HG03575 (cell line): ENCODE data around the gene DOCK10.

Experiments
- ATAC-seq: cut with Tn5 transposase; IDR thresholded peaks from one replicate; pipeline ENCODE4 v1.9.1; 2021; ENCODE audit not compliant: unreplicated experiment, insufficient number of reproducible peaks, low FRiP score; ENCODE audit errors: extremely low read depth

Gene DOCK10

GRCh38 chr2:224776795-224777558 lies 265.3 kb downstream of the DOCK10 start:
- ATAC-seq = no peak

GRCh38 chr2:224775647-224776046 lies 266.6 kb downstream of the DOCK10 start:
- ATAC-seq = no peak

- ATAC-seq = no peak
Observed at GRCh38 chr2:224774735-224775134, 267.5 kb downstream of the DOCK10 start.

GRCh38 chr2:224772494-224772893 lies 269.8 kb downstream of the DOCK10 start:
- ATAC-seq = no peak

- ATAC-seq = no peak
Observed at GRCh38 chr2:224769489-224769888, 272.8 kb downstream of the DOCK10 start.

DNA sequence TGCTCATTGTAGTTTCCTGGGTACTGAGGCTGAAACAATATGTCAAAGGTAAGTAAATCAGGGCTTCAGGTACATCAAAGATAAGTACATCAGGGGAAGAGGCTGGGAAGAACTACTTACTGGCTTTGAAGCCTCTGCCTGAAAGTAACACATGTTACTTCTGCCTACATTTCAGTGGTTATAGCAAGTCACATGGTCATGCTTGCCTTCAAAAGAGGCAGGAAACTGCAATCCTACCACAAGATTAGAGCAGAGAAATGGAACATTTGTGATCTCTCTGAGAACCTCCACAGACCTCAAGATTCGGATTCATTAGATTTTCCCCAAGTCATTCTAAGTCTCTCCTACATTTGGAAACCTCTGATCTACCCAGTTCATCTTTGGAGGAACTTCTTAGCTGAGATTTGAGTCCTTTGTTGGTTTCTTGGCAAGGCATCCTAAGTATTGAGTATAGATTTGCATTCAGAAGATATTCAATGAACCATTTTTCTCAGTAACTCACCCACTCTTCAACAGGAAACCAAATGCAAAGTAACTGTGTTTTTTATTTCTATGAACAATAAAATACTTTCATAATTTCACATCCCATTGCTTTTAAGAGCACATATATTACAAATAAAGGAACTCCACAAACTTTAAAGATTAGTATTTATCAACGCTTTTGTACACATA lies 277.6 kb downstream of the DOCK10 start:
- ATAC-seq = no peak

- ATAC-seq = no peak
Observed at GRCh38 chr2:224757934-224758548, 284.2 kb downstream of the DOCK10 start.

GRCh38 chr2:224753743-224754540 lies 288.3 kb downstream of the DOCK10 start:
- ATAC-seq = no peak

- ATAC-seq = no peak
Observed at GRCh38 chr2:224751996-224752698, 290.1 kb downstream of the DOCK10 start.

- ATAC-seq = no peak
Observed at GRCh38 chr2:224749136-224749535, 293.1 kb downstream of the DOCK10 start.

GRCh38 chr2:224747765-224748164 lies 294.5 kb downstream of the DOCK10 start:
- no peak for ATAC-seq

DNA sequence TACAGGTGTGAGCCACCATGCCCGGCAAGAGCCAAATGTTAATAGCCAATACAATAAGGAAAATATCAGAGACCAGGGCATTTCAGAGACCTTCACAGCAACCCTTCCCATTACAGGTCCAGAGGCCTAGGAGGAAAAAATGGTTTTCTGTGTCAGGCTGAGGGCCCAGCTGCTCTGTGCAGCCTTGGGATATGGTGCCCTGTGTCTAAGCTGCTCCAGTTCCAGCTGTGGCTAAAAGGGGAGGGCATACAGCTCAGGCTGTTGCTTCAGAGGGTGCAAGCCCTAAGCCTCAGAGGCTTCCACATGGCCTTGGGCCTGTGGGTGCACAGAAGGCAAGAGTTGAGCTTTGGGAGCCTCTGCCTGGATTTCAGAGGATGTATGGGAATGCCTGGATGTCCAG lies 306.0 kb downstream of the DOCK10 start:
- no peak for ATAC-seq

DNA sequence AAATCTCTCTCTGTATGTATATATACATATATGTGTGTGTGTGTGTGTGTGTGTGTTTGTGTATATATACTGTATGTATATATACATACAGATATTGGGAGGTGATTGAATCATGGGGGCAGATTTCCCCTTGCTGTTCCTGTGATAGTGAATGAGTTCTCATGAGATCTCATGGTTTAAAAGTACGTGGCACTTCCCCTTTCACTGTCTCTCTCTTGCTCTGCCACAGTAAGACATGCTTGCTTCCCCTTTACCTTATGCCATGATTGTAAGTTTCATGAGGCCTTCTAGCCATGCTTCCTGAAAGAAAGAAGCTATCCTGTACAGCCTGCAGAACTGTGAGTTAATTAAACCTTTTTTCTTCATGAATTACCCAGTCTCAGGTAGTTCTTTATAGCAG lies 307.3 kb downstream of the DOCK10 start:
- no peak for ATAC-seq

DNA sequence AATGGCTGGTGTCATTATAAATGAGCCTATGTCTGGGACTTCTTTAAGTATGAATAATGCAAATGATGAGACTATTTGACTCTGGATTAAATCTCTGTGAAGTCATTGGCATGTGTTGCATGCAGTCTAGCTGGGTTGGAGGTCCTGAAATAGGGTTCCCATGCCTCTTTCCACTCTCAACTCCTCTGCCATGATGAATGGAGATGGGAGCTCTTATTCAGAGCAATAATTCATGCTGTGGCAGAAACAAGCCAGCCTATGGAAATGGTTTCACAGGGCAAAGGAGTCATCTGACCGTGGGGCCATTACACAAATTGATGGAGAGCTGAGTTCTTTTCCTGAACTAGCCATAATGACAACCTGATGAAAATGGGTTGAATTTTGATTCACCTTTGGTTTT lies 310.6 kb downstream of the DOCK10 start:
- no peak for ATAC-seq

- no peak for ATAC-seq
Observed at GRCh38 chr2:224729435-224729834, 312.8 kb downstream of the DOCK10 start.

- no peak for ATAC-seq
Observed at GRCh38 chr2:224724331-224724730, 317.9 kb downstream of the DOCK10 start.

- ATAC-seq = no peak
Observed at GRCh38 chr2:224723586-224724217, 318.6 kb downstream of the DOCK10 start.

GRCh38 chr2:224722770-224723169 lies 319.5 kb downstream of the DOCK10 start:
- ATAC-seq = no peak
